ENCODE results near the gene MAP1LC3A.

The MAP1LC3A gene

GRCh38 chr20:34537651-34538050, 20.9 kb upstream of the MAP1LC3A start:
- TF ChIP-seq, protein P1, sequence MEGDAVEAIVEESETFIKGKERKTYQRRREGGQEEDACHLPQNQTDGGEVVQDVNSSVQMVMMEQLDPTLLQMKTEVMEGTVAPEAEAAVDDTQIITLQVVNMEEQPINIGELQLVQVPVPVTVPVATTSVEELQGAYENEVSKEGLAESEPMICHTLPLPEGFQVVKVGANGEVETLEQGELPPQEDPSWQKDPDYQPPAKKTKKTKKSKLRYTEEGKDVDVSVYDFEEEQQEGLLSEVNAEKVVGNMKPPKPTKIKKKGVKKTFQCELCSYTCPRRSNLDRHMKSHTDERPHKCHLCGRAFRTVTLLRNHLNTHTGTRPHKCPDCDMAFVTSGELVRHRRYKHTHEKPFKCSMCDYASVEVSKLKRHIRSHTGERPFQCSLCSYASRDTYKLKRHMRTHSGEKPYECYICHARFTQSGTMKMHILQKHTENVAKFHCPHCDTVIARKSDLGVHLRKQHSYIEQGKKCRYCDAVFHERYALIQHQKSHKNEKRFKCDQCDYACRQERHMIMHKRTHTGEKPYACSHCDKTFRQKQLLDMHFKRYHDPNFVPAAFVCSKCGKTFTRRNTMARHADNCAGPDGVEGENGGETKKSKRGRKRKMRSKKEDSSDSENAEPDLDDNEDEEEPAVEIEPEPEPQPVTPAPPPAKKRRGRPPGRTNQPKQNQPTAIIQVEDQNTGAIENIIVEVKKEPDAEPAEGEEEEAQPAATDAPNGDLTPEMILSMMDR (IDR thresholded peaks at IDR 0.05; ENCODE audit: low read depth, low read length), result no peak
- Histone ChIP-seq H3K27me3 (ENCODE audit: insufficient read depth, low read depth, severe bottlenecking) (no peaks in the 10 kb centered on the region), H3K4me3 (ENCODE audit: low read depth, low read length) (no peak overlapping the region), H3K9me3 (ENCODE audit: severe bottlenecking) (no peaks in the 10 kb centered on the region), H3K36me3 (peaks cover 70% of the 10 kb centered on the region), H3K27ac (no peak overlapping the region)
- no peak for DNase-seq

DNA sequence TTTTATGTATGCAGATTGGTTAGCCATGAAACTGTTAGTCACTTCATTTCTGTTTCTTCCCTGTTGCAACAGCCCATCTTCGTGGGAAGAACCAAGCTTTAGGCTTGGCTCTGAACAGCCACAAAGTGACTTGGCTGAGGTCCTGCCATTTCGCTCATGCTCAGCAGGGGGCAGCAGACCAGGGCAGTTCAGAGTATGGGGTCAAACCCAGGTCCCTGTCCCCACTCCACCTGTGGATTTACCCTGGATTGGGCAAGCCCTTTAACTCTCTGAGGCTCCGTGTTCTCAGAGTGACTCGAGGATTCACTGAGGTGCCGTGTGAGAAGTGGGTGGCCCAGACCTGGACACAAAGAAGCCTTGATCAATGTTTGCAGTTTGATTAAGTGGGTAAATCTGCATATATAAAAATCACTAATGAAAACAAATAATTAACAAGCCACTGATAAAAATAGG, 19.8 kb upstream of the MAP1LC3A start:
- no peaks in the 10 kb centered on the region for H3K27me3 ChIP-seq (ENCODE audit: insufficient read depth, low read depth, severe bottlenecking)
- no peak overlapping the region for H3K4me3 ChIP-seq (ENCODE audit: low read depth, low read length)
- H3K9me3 ChIP-seq (ENCODE audit: severe bottlenecking), result no peaks in the 10 kb centered on the region
- H3K27ac ChIP-seq, result no peak overlapping the region
- DNase-seq, result peak; percentile 84
- TF ChIP-seq, protein P1 (IDR thresholded peaks at IDR 0.05; ENCODE audit: low read depth, low read length), result peak; percentile 94
- H3K36me3 ChIP-seq, result peaks cover 66% of the 10 kb centered on the region

GRCh38 chr20:34539756-34540155, 18.8 kb upstream of the MAP1LC3A start:
- H3K27ac ChIP-seq, result no peak overlapping the region
- TF ChIP-seq, protein P1 (IDR thresholded peaks at IDR 0.05; ENCODE audit: low read depth, low read length), result no peak
- H3K27me3 ChIP-seq (ENCODE audit: insufficient read depth, low read depth, severe bottlenecking), result no peaks in the 10 kb centered on the region
- H3K36me3 ChIP-seq, result peaks cover 57% of the 10 kb centered on the region
- no peaks in the 10 kb centered on the region for H3K9me3 ChIP-seq (ENCODE audit: severe bottlenecking)
- H3K4me3 ChIP-seq (ENCODE audit: low read depth, low read length), result no peak overlapping the region
- no peak for DNase-seq

- TF ChIP-seq, protein P1 (IDR thresholded peaks at IDR 0.05; ENCODE audit: low read depth, low read length), result no peak
- H3K27ac ChIP-seq, result no peak overlapping the region
- no peaks in the 10 kb centered on the region for H3K9me3 ChIP-seq (ENCODE audit: severe bottlenecking)
- no peak for DNase-seq
- no peaks in the 10 kb centered on the region for H3K27me3 ChIP-seq (ENCODE audit: insufficient read depth, low read depth, severe bottlenecking)
- no peak overlapping the region for H3K4me3 ChIP-seq (ENCODE audit: low read depth, low read length)
- peaks cover 48% of the 10 kb centered on the region for H3K36me3 ChIP-seq
Measured at GRCh38 chr20:34540596-34541263, 17.8 kb upstream of the MAP1LC3A start.

DNA sequence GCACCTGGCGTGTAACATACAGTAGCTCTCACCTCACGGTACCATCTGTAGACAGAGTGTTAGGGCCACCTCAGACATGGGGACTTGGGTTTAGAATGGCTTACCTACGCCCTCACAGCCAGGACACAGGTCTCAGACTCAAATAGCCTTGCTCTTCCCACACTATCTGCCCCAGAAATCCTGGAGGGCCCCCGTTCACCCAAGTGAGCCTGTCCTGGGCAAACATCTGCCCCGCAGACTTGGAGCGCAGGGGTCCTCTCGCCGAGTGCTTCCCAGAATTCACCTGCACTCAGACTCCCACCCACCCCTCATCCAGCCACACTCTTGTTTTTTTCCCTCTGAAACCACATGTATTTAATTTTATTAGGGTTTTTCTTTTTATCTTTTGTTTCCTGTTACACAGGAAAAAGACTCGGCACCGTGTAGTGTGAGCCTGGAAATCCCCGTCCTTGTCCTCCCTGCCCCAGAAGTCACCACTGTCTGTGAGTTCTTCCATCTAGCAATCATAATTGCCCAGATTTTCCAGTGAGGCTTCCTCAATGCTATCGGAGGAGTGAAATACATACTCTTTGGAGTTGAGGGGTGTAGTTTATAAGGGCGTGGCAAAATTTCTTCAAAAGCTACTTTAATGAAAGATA, 17.1 kb upstream of the MAP1LC3A start:
- DNase-seq, result no peak
- H3K27me3 ChIP-seq (ENCODE audit: insufficient read depth, low read depth, severe bottlenecking), result no peaks in the 10 kb centered on the region
- no peak overlapping the region for H3K4me3 ChIP-seq (ENCODE audit: low read depth, low read length)
- H3K9me3 ChIP-seq (ENCODE audit: severe bottlenecking), result no peaks in the 10 kb centered on the region
- TF ChIP-seq, protein P1 (IDR thresholded peaks at IDR 0.05; ENCODE audit: low read depth, low read length), result no peak
- H3K36me3 ChIP-seq, result peaks cover 41% of the 10 kb centered on the region
- no peak overlapping the region for H3K27ac ChIP-seq

All from WERI-Rb-1 (cell line).